Fibroblast of mammary gland (primary cell): ENCODE results near the gene NR6A1.

Source experiments
- DNase-seq: peaks from one replicate; pipeline ENCODE4 v3.0.0-alpha.2; 2010; ENCODE audit warnings: low read depth
- H3K4me3 ChIP-seq: 2 replicates; pipeline ENCODE4 v1.5.1; 2011; ENCODE audit warnings: low read depth, mild to moderate bottlenecking, low read length, moderate library complexity; ENCODE audit not compliant: control insufficient read depth
- TF ChIP-seq, protein P1 (sequence below): conservative IDR thresholded peaks from 2 replicates; pipeline ENCODE4 v1.5.1; 2011; ENCODE audit warnings: low read depth, low read length, inconsistent platforms; ENCODE audit not compliant: control insufficient read depth, insufficient read depth

The NR6A1 gene

DNA sequence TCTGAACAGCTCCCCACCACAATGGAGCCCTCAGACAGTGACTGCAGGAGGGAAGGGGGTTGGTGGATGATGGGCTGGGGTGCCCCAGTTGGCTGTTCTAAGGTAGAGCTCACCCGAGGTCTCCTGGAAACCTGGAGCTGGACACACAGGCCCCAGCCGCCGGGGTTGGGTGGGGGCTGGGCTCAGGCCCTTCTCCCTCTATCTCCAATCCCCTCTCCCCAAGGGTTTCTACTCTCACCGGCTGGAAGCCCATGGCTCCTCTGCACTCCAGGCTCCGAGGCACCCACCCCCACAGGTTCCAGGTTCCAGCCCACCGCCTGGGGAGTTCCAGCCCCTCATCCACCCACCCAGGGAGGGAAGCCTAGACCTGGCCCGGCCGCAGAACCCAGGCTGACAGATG is 264.7 kb downstream of the NR6A1 start:
- no peak overlapping the region for H3K4me3 ChIP-seq
- DNase-seq, result no peak
- TF ChIP-seq, protein P1, sequence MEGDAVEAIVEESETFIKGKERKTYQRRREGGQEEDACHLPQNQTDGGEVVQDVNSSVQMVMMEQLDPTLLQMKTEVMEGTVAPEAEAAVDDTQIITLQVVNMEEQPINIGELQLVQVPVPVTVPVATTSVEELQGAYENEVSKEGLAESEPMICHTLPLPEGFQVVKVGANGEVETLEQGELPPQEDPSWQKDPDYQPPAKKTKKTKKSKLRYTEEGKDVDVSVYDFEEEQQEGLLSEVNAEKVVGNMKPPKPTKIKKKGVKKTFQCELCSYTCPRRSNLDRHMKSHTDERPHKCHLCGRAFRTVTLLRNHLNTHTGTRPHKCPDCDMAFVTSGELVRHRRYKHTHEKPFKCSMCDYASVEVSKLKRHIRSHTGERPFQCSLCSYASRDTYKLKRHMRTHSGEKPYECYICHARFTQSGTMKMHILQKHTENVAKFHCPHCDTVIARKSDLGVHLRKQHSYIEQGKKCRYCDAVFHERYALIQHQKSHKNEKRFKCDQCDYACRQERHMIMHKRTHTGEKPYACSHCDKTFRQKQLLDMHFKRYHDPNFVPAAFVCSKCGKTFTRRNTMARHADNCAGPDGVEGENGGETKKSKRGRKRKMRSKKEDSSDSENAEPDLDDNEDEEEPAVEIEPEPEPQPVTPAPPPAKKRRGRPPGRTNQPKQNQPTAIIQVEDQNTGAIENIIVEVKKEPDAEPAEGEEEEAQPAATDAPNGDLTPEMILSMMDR, result no peak

DNA sequence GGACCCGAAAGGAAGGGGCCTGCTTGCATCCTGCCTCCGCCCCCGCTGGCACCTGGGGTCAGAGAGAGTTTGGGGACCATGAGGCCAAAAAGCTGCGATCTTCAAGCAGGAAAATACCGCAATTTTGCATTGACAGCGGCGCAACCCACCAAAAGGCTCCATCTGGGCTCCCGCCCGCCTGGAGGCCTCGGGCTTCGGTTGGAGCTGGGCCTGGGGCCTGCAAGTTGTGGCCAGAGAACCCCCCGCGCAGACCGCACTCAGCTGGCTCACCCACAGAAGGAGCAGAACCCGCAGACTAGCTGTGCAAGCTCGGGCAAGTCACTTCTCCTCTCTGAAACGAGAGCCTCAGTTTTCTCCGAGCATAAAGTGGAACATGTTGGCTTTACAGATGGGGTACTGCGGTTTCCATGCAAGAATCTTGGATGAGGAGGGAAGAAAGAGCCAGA is 265.2 kb downstream of the NR6A1 start:
- H3K4me3 ChIP-seq, result no peak overlapping the region
- TF ChIP-seq, protein P1, result no peak
- DNase-seq, result no peak

DNA sequence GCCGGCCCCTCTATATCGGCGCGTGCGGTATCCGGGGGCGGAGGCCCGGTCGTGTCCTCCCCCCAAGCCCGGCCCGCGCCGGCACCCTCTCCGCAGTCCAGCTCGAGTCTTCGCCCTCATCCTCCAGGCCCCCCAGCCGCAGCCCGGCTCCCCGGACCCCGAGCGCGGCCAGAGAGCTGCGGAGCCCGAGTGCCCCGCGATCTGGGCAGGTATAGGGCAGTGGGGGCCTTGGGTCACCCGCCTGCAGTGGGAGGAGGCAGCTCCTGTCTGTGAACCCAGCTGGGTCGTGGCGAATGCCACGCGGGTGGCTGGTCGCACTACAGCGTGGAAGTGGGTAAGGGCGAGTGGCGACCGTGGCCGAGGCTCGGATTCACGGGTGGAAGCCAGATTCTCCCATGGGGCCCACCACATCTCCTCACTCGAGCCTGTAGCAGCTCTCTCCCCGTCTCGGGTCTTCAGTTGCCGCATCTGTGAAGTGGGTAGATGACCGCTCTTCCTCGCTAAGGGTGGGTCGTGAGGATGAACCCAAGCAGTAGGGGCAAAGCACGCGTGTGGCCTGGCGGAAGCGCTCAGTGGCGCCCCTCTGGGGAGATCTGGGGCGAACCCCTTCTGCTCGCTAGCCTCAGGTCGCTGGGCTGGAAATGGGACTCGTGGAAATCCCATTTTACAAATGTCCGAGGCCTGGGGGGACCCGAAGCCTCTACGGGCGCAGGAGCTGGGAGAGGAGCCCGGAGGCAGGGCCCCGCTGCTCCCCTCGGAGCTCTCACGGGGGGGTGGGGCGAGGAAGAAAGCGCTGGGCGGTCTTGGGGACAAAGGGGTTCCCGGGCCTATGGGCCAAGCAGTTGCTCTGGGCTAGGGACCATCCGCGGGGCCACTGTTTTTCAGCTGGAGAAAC is 265.9 kb downstream of the NR6A1 start:
- H3K4me3 ChIP-seq, result no peak overlapping the region
- no peak for DNase-seq
- TF ChIP-seq, protein P1, result no peak

DNA sequence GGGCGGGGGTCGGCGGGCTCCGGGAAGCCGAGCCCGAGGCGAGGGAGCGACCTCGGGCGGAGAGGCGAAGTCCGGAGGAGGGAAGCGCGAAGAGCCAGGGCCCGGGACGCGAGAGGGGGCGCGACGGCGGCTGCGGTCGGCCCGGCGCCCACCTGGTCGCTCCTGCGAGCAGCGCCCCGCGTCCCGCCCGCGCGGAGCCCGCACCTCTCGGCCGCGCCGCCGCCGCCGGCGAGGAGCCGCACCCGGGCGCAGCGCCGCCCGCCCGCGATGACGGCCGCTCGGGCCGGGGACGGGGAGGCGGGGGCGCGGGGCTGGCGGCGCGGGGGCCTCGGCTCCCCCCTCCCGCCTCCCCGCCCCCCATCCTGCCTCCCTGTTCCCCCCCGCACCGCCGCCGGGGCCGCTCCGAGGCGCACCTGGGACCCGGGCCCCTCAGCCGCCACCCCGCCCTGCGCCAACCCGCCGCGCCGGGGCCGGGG is 266.5 kb downstream of the NR6A1 start:
- DNase-seq, result no peak
- no peak overlapping the region for H3K4me3 ChIP-seq
- TF ChIP-seq, protein P1, result no peak

DNA sequence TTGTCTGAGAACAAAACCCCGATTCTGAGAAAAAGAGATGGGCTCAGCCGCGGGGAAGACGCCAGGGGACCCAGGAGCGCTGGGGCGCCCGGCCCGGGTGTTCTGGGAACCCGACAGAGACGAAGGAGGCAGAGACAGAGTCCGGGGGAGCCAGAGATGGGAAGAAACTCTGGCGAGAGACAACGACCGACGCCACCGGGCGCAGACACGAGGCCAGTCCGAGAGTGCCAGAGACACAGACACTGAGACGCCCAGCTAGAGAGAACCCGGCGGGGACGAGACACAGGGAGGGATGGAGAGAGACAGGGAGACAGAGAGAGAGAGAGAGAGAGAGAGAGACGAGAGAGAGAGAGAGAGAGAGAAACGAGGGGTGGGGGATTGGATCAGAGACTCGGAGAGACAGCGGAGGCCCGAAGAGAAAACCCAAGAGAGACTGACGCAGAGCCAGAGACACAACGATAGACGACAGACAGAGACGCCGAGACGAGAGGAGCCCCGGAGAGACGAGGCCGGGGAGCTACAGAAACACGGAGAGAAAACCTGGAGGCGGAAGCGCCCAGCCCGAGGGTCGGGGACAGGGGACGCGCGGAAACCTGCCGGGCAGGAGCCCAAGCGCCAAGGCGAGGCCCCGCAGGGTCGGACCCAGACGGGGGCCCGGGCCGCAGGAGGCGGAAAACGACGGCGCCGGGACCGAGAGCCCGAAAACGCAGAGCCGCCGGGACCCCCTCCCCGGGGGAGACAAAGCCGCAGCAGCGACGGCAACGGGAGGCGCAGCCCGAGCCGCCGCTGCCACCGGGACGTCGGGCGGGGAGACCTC is 267.2 kb downstream of the NR6A1 start:
- H3K4me3 ChIP-seq, result no peak overlapping the region
- TF ChIP-seq, protein P1, result no peak
- DNase-seq, result no peak

DNA sequence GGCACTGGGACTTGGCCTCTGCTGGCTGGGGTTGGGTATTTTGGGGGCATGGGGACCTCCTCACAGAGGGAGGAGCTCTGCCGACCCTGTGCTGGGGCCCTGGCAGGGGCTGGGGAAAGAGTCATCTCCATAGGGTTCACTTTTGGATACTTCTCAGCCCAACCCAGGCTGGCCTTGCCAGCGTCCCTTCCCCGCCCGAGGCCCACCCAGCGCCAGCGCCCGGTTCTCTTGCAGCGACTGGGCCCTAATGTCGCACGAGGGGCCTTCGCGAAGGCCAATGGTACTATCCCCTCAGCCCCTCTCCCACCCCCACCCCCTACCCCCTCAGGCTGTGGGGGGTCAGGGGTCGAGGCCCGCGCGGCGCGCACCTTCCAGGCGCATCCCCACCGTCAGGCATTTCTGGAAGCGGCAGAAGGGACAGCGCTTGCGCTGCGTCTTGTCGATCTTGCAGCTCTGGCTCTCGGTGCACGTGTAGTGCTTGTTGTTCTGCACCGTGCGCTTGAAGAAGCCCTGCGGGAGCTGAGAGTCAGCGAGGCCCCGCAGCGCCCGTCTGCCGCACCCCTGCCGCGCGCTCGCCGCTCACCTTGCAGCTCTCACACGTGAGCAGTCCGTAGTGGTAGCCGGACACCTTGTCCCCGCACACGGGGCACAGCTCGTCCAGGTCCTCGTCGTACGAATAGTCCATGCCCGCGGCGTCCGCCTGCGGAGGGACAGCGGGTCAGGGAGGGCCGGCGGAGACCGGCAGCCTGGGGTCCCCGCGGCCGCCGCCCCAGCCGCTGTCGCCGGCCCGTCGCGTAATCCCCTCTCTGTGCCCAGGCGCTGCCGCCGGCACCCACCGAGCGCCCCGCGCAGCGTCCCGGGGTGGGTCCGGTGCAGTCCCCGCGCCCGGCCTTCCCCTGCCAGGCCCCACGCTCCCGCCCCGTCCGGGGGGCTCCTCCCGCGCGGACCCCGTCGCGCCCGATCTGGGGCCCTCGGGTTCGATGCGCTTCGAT is 268.1 kb downstream of the NR6A1 start:
- no peak for DNase-seq
- no peak overlapping the region for H3K4me3 ChIP-seq
- TF ChIP-seq, protein P1, result no peak
